Renal cortical epithelial cell (primary cell): ENCODE measurements around the gene SUMO4. TPM values are rescaled to one million over a fixed set of nuclear protein-coding genes. Genes with fewer than 3 reads are reported as not detected.
"Not testable (repeated sequence)": the region's sequence is repeated elsewhere in the genome, so short reads cannot be mapped to it uniquely, and the experiment has no call there.

Source experiments
- DNase-seq: peaks from one replicate; pipeline ENCODE4 v3.0.0-alpha.2; 2011; ENCODE audit warnings: low read depth
- total RNA-seq: library from RNA; depleted of rRNA; stranded (reverse); fragments of >200 nt; gene quantifications from 2 replicates; pipeline ENCODE4 v1.2.3, GENCODE V29; 2014

SUMO4 gene
- total RNA-seq, 1 donor from 2014 or later, result 3.2 TPM

DNA sequence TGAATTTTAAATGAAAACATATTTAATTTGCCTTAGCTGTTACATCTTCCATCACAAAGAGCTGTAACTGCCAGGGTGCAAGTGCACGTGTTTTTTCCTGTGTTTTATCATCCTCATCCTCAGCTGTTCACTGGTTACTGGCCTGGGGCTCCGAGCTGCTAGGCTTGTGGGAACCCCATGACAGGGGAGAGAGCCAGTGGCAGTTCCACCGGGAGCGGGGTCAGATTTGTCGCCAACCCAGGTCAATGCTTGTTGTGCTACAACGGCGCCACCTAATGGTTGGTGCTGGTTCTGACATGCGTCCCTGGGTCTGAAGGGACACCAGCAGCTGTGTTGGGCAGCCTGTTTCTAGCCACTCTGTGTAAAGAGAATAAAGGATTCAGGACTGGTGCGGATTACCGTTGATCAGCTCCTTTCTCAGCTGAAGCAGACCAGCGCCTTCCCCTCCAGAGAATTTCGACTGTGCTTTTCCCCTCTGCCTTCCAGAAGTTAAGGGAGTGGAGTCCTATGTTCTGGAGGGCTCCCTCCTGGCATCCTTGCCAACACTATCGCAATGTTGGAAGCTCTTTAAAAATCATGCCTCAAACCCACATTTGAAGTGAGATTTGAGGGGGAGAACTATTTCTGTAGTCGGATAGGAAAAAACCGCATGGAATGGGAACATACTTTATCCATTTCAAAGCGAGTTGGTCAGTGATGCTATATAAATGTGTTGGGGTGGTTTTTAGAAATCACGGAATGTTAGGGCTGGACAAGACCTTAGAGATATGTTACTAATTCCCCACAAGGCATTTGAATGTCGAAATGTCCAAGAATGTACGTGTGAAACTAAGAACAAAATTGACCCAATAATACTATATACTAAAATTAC, 32.1 kb downstream of the SUMO4 start:
- peak; percentile 53 for DNase-seq

DNA sequence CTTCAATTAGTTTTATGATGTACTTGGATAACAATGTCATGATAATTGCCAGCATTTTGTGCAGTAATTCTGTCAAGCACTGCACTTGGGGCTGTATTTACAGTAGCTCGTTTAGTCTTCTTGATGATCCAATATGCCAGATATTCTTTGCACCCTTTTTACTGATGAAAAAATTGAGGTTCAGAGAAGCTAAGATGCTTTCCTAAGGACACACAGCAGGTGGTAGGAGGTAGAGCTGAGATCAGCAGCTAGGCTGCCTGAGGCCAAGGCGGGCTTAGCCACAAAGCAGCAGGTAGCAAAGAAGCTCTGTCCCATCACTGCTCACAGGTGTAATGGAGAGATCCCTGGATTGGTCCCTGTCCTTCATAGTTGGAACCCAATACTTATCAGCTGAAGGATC, 33.3 kb downstream of the SUMO4 start:
- DNase-seq, result no peak

DNA sequence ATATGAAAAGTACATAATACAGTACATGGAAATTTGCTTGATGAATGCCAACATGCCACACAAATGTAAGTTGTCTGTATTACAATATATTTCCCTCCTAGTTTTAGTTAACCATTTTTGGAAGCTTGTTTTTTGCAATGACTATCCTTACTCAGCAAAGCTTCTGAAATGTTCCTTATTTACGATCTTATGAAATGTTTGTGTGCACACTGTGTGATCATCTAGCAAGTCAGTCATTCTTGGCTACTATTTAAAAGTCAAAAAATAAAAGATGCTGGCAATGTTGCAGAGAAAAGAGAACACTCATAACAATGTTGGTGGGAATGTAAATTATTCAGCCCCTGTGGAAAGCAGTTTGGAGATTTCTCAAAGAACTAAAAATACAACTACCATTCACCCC, 33.8 kb downstream of the SUMO4 start:
- DNase-seq, result no peak

- DNase-seq, result no peak
Measured at GRCh38 chr6:149435919-149436586, 36.0 kb downstream of the SUMO4 start.

DNA sequence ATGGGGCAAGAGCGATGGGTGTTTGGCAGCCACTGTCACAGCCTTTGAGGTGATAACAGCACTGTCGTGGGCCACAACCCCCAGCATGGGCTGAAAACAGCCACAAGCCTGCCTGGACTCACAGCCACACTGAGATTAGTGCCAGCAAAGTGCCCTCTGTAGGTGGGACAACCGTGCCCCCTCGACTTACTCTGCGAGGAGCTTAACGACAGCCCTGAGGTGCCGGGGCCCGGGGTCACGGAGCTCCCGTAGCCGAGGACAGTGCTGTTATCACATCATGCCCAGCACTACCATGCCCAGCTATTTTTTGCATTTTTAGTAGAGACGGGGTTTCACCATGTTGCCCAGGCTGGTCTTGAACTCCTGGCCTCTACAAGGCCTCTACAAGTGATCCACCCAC, 36.6 kb downstream of the SUMO4 start:
- DNase-seq, result no peak

DNA sequence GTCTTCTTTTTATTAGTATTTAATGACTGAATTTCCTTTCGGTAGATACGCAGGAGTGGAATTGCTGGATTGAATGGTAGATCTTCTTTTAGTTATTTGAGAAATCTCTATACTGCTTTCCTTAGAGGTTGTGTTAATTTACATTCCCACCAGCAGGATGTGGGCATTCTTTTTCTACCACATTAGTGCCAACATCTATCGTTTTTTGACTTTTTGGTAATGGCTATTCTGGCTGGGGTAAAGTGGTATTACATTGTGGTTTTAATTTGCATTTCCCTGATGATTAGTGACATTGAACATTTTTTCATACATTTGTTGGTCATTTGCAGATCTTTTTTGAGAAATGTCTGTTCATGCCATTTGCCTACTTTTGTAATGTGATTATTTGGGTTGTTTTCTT, 37.1 kb downstream of the SUMO4 start:
- DNase-seq, result no peak

GRCh38 chr6:149438855-149439254, 38.8 kb downstream of the SUMO4 start:
- no peak for DNase-seq

GRCh38 chr6:149439626-149440025, 39.6 kb downstream of the SUMO4 start:
- no peak for DNase-seq

- DNase-seq, result no peak
Measured at GRCh38 chr6:149440735-149441671, 40.9 kb downstream of the SUMO4 start.

- DNase-seq, result no peak
Measured at GRCh38 chr6:149441740-149442139, 41.7 kb downstream of the SUMO4 start.

DNA sequence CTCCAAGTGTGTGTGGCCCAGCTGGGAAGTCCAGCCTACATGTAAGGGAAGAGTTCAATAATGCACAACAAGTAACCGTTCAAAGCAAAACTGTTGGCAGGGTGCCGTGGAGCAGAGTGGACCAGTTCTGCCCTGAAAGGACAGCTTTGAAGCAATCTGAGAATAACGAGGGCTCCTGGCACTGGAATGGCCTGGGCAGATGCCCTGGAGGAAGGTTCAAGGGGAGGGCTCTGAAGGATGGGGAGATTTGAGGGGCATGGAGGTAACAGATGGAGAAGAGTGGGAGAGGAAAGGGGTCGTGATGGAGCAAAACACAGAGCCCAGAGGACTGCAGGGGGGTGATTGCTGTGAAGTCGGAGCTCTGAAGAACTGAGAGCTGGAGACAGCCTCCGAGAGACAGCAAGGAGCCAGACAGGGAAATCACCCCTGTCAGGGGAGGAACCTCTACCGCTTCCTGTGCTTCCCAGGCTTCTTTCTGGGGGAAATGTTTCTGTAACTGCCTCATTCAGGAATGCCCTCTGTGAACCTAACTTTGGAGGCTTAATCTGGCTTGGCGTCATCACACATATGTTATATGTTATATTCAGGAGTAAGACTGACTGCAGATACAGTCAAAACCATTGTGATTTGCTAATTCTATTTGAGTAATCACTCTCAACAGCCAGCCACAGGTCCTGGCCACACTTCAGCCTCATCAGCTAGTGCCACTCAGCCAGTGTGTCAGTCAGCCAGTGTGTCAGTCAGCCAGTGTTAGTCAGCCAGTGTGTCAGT, 43.5 kb downstream of the SUMO4 start:
- DNase-seq, result no peak

DNA sequence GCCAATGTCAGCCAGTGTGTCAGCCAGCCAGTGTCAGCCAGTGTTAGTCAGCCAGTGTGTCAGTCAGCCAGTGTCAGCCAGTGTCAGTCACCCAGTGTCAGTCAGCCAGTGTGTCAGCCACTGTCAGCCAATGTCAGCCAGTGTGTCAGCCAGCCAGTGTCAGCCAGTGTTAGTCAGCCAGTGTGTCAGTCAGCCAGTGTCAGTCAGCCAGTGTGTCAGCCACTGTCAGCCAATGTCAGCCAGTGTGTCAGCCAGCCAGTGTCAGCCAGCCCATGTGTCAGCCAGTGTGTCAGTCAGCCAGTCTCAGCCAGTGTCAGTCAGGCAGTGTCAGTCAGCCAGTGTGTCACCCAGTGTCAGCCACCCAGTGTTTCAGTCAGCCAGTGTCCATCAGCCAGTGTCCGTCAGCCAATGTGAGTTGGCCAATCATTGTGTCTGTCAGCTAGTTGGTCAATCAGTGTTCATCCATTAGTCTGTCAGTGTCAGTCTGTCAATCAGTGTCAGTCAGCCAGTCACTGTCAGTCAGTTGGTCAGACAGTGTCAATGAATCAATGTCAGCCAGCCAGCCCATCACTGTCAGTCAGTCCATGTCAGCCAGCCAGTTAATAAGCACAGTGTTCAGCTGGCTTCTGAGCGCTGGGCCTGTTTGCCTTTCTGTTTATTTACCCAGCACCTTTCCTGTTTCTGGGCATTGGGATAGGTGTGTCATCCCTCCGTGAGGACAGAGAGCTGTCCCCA, 44.5 kb downstream of the SUMO4 start:
- DNase-seq, result not testable (repeated sequence)

DNA sequence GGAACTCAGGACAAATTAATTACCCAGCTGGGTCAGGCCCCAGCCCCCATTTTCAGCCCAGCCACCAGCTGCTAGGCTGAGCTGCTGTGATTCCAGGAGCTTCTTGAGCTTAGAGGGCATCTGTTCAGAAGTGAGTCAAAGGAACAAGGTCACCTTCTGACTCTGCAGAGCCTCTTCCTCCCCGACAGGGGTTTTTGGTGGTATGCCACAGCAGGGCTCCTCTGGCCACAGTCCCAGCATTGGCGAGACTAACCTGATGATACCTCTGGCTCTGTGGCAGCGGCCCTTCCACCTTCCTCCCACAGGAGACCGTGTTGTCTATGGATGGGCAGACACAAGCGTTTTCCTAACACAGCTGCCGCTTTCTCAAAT, 45.0 kb downstream of the SUMO4 start:
- no peak for DNase-seq

DNA sequence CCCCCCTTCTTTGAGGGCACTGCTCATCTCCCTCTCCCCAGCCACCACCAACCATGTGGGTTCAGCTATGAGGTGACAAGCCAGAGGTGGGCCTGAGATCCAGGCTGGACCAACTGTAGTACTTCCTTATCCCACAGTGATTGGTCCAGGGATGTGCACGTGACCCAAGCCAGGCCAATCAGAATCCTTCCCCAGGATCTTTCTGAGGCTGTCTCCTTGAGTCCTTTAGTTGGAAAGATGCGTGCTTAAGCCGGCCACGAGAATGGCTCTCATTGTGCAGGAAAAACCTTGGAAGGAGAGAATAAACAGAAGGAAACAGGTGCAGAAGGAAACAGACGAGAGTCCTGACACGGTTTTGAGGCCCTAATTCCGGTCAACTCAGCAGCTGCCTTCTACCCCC, 45.5 kb downstream of the SUMO4 start:
- no peak for DNase-seq

DNA sequence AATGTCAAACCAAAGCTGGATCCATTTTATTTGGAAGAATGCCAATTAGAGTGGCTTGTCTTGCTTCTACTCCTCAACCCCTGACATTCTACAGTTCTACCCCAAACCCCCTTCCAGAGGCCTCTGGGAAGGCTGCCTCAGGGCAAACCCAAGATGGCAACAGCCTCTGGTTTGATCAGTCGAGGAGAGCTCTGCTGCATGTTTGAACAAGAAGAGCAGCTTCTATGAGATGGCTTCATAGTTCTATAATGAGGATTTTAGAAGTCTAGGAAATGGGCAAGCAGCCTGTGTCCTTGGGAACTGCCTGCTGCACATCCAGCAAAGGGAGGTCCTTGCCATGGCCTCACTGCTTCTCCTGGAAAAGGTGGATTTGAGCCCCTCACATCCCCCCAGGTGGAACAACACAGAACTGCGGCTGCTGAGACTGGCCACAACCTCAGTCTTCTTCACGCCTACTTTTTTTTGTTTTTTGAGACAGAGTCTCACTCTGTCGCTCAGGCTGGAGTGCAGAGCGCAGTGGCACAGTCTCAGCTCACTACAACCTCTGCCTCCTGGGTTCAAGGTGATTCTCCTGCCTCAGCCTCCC, 46.8 kb downstream of the SUMO4 start:
- DNase-seq, result no peak

DNA sequence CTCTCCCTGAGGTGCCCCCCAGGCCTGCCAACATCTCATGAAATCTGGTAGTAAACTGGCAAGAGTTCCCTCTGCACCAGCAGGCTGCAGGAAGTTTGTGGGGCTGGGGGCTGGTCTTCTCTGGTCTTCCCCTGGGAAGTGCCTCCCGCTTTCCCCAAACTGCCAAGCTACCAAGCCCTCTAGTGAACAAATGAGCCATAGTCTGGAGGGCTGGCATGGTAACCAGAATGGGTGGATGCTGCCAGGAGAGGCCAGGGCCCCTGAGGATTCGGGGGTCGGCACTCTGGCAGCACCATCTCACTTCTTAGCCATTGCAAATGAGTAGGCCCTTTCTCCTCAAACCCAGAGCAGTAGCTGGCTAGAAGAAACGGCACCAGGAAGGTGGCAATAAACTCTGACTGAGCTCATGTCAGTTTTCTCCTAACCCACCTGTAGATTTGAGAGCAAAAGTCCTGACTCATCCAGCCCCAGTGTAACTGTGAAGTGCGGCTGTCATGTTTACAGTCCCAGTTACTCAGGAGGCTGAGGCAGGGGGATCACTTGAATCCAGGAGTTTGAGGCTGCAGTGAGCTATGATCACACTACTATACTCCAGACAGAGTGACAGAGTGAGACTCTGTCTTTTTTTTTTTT, 48.9 kb downstream of the SUMO4 start:
- DNase-seq, result no peak

- no peak for DNase-seq
Measured at GRCh38 chr6:149449831-149450678, 50.0 kb downstream of the SUMO4 start.
